Fibroblast of lung (primary cell): Measurements from ENCODE around the gene DNAH3. TPM values are rescaled to one million over a fixed set of nuclear protein-coding genes. Genes with fewer than 3 reads are reported as not detected.
"Not testable (repeated sequence)": the region's sequence is repeated elsewhere in the genome, so short reads cannot be mapped to it uniquely, and the experiment has no call there.

Experiments
- DNase-seq, 2 donors: peaks; one replicate each; pipeline versions ENCODE4 v3.0.0 to v3.0.0-alpha.2; 2010; ENCODE audit warnings: low read depth in 2 of 2
- H2AFZ ChIP-seq: 2 replicates; pipeline ENCODE4 v1.5.1; 2012; ENCODE audit warnings: low read length, control low read depth, inconsistent platforms
- H3K27ac ChIP-seq: 2 replicates; pipeline ENCODE4 v1.5.1; 2011; ENCODE audit warnings: low read length, control low read depth; ENCODE audit not compliant: insufficient read depth
- H3K27me3 ChIP-seq: 2 replicates; pipeline ENCODE4 v1.5.1; 2011; ENCODE audit warnings: mild to moderate bottlenecking, low read length; ENCODE audit not compliant: control insufficient read depth, insufficient read depth
- H3K36me3 ChIP-seq: 2 replicates; pipeline ENCODE4 v1.5.1; 2011; ENCODE audit warnings: low read length; ENCODE audit not compliant: control insufficient read depth, insufficient read depth
- H3K4me1 ChIP-seq: 2 replicates; pipeline ENCODE4 v1.5.1; 2011; ENCODE audit warnings: low read length; ENCODE audit not compliant: control insufficient read depth, insufficient read depth; ENCODE audit errors: extremely low read depth
- H3K4me2 ChIP-seq: 2 replicates; pipeline ENCODE4 v1.5.1; 2011; ENCODE audit warnings: low read length, control low read depth; ENCODE audit not compliant: insufficient read depth; ENCODE audit errors: extremely low read depth
- H3K4me3 ChIP-seq, 4 experiments: fragments of 200-600 bp in 1 of 4; sonication (generic) in 1 of 4; replicated peaks in 1 of 4; 2 replicates each; pipeline ENCODE4 v1.5.1; 2011 to 2016; ENCODE audit warnings: low read length in 4 of 4, low read depth in 3 of 4, mild to moderate bottlenecking in 3 of 4, control low read depth in 2 of 4, inconsistent platforms in 1 of 4, mixed read lengths in 1 of 4; ENCODE audit not compliant: insufficient read depth in 1 of 4; ENCODE audit errors: control extremely low read depth in 1 of 4
- H3K79me2 ChIP-seq: 2 replicates; pipeline ENCODE4 v1.5.1; 2012; ENCODE audit warnings: mild to moderate bottlenecking, low read length, inconsistent platforms; ENCODE audit not compliant: control insufficient read depth, insufficient read depth
- H3K9ac ChIP-seq: 2 replicates; pipeline ENCODE4 v1.5.1; 2011; ENCODE audit warnings: mild to moderate bottlenecking, low read length, control low read depth; ENCODE audit not compliant: insufficient read depth
- H3K9me3 ChIP-seq: 2 replicates; pipeline ENCODE4 v1.5.1; 2012; ENCODE audit warnings: low read depth, low read length; ENCODE audit not compliant: control insufficient read depth, insufficient read depth
- H4K20me1 ChIP-seq: 2 replicates; pipeline ENCODE4 v1.5.1; 2011; ENCODE audit warnings: low read length; ENCODE audit not compliant: control insufficient read depth, insufficient read depth; ENCODE audit errors: extremely low read depth
- CTCF ChIP-seq, 2 donors: IDR thresholded peaks in 1 of 2; conservative IDR thresholded peaks in 1 of 2; 1 replicate in 1 of 2; 2 replicates in 1 of 2; pipeline ENCODE4 v1.5.1; 2011 to 2012; ENCODE audit warnings: low read length in 2 of 2, control low read depth in 1 of 2, inconsistent platforms in 1 of 2, low read depth in 1 of 2, mild to moderate bottlenecking in 1 of 2
- EZH2 ChIP-seq: IDR thresholded peaks from 2 replicates; pipeline ENCODE4 v1.5.1; 2012; ENCODE audit warnings: low read length, control low read depth, mild to moderate bottlenecking; ENCODE audit errors: missing control alignments
- polyA plus RNA-seq, 2 donors: library from polyadenylated mRNA; depleted of rRNA in 1 of 2; stranded (reverse) in 1 of 2; unstranded in 1 of 2; fragments of >200 nt; gene quantifications; 2 replicates each; pipeline ENCODE4 v1.2.1, GENCODE V29; 2011 to 2012; ENCODE audit warnings: missing spikeins in 1 of 2
- total RNA-seq: library from RNA; depleted of rRNA; stranded (reverse); fragments of >200 nt; gene quantifications from 2 replicates; pipeline ENCODE4 v1.2.1, GENCODE V29; 2014

Gene DNAH3
- total and polyA plus RNA-seq, 2 donors (not counting 1 experiment from before 2014, with no cell fraction given): not detected

GRCh38 chr16:21064203-21064602 is 86.4 kb downstream of the DNAH3 start:
- Histone ChIP-seq H3K27me3 (no peaks in the 10 kb centered on the region), H3K4me1 (no peaks in the 10 kb centered on the region), H3K36me3 (no peaks in the 10 kb centered on the region), H3K4me3 (no peak overlapping the region), H2AFZ (no peak overlapping the region), H3K9me3 (no peaks in the 10 kb centered on the region), H3K9ac (no peak overlapping the region), H4K20me1 (no peaks in the 10 kb centered on the region), H3K4me2 (no peak overlapping the region), H3K79me2 (no peaks in the 10 kb centered on the region), H3K27ac (no peak overlapping the region)
- no peak for TF ChIP-seq CTCF (conservative IDR thresholded peaks at IDR 0.05 in 1 of 2, IDR thresholded peaks at IDR 0.05 in 1 of 2; ENCODE audit: low read depth in 1 of 2, low read length in 2 of 2)
- no peak for TF ChIP-seq EZH2
- no peak for DNase-seq

- DNase-seq, H3K4me2 ChIP-seq, H4K20me1 ChIP-seq, H3K4me1 ChIP-seq, H2AFZ ChIP-seq, H3K4me3 ChIP-seq, H3K79me2 ChIP-seq, H3K36me3 ChIP-seq, H3K27ac ChIP-seq, H3K9me3 ChIP-seq, H3K9ac ChIP-seq, H3K27me3 ChIP-seq: not testable (repeated sequence)
These were observed 87.3 kb downstream of the DNAH3 start for GRCh38 chr16:21063314-21063713.

GRCh38 chr16:21060027-21060510 is 90.6 kb downstream of the DNAH3 start:
- DNase-seq: no peak
- H4K20me1 ChIP-seq: no peaks in the 10 kb centered on the region
- H3K4me1 ChIP-seq: no peaks in the 10 kb centered on the region
- H3K9ac ChIP-seq: no peak overlapping the region
- no peak overlapping the region for H3K4me3 ChIP-seq
- H3K9me3 ChIP-seq: no peaks in the 10 kb centered on the region
- H3K79me2 ChIP-seq: no peaks in the 10 kb centered on the region
- TF ChIP-seq EZH2: no peak
- no peak for TF ChIP-seq CTCF (conservative IDR thresholded peaks at IDR 0.05 in 1 of 2, IDR thresholded peaks at IDR 0.05 in 1 of 2; ENCODE audit: low read depth in 1 of 2, low read length in 2 of 2)
- no peaks in the 10 kb centered on the region for H3K36me3 ChIP-seq
- H2AFZ ChIP-seq: no peak overlapping the region
- no peak overlapping the region for H3K27ac ChIP-seq
- H3K27me3 ChIP-seq: no peaks in the 10 kb centered on the region
- no peak overlapping the region for H3K4me2 ChIP-seq
